Choroid plexus epithelial cell (primary cell): ENCODE results near the gene HSD11B1.

Experiments
- DNase-seq: peaks from one replicate; pipeline ENCODE4 v3.0.0-alpha.2; 2010; ENCODE audit warnings: low read depth
- H3K4me3 ChIP-seq: 2 replicates; pipeline ENCODE4 v1.5.1; 2011; ENCODE audit warnings: low read depth, mild to moderate bottlenecking, control low read depth, low read length, moderate library complexity
- CTCF ChIP-seq: conservative IDR thresholded peaks from 2 replicates; pipeline ENCODE4 v1.5.1; 2011; ENCODE audit warnings: low read depth, mild to moderate bottlenecking, control low read depth, inconsistent platforms, low read length, moderate library complexity

Gene HSD11B1

GRCh38 chr1:209674957-209675564 is 29.6 kb upstream of the HSD11B1 start, which contains the start of gene G0S2:
Gene G0S2, plus strand, starts transcription at chr1:209675412. Its CDS starts 273 bp downstream, at chr1:209675685.
- peak within 1 kb of the TSS; percentile 61 for H3K4me3 ChIP-seq
- DNase-seq: peak; percentile 50
- TF ChIP-seq CTCF: no peak

- peak; percentile 47 for DNase-seq
- H3K4me3 ChIP-seq: peak overlapping the region; percentile 61
Observed at GRCh38 chr1:209675565-209676154, 29.0 kb upstream of the HSD11B1 start.

DNA sequence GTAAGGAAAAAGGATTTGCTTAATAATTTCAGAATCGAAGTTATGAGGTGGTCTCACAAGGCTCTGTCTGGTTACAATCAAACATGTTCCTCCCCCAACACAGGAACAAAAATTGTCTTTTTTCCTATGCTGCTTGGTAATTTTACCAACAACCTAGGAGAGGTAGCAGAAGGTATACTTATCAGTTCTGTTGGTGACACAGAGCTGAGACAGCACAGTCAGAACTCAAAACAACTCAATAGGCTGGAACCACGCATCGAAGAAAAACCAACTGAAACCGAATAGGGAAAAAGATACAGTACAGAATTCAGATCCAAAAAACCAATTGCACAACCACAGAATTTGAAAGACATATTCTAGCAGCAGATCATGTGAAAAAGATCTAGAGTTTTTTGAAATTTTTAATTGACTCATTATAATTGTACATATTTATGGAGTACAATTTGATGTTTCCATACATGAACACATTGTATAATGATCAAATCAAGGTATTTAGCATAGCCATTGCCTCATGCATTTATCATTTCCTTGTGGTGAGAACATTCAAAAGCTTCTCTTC is 25.6 kb upstream of the HSD11B1 start:
- no peak for DNase-seq
- TF ChIP-seq CTCF: no peak
- H3K4me3 ChIP-seq: no peak overlapping the region

More at GRCh38 chr1:209675565-209676154, 29.0 kb upstream of the HSD11B1 start:
- no peak for TF ChIP-seq CTCF

- TF ChIP-seq CTCF: no peak
- H3K4me3 ChIP-seq: no peak overlapping the region
- DNase-seq: no peak
Observed at GRCh38 chr1:209685821-209686220, 18.8 kb upstream of the HSD11B1 start.

DNA sequence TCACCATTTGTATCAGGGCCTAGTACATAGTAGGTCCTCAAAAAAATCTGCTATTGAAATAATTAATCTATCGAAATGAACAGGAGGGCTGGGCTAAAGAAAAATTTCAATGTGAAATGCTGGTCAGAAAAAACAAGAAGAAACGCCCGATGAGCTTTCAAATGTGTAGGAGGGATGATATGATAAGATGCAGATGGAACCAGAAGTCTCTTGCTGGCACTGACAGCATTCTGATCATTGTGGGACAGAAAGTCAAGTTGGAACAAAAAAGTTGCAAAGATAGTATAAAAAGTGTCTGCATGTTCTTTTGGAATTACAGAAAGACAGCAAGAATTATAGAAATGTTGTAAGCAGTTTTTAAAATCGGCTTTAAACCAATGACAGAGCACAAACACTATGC is 18.3 kb upstream of the HSD11B1 start:
- H3K4me3 ChIP-seq: no peak overlapping the region
- DNase-seq: no peak
- no peak for TF ChIP-seq CTCF

DNA sequence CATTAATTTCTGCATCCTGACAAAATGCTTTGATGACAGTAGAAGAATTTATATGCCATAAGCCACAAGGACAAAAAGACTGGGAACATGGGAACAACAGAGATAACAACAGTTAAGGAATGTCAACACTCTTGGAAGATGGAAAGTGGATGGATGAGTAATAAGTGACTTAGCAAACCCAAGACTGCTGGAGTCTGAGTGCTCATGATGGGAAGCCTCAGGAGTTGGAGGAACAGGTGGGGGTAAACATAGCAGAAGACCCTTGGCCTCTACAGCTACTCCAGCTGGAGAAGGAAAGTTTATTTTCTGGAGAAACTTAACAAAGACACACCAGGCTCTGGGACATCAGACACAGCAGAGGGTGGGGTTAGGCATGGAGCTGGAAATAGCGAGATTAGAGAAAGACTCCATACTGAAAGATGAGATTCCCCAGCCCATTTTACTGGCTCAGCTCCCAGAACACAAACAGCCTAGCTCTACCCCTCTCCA is 15.9 kb upstream of the HSD11B1 start:
- peak; percentile 41 for DNase-seq
- no peak overlapping the region for H3K4me3 ChIP-seq
- no peak for TF ChIP-seq CTCF
